Stimulated activated CD4-positive, alpha-beta T cell treated with anti-CD3 and anti-CD28 coated beads, Interleukin-4, amount 100 ng/mL, for 24 hours (primary cell): ENCODE data around the gene FBXO42.
A peak's percentile ranks its signal among the peaks of the same experiment; 100 is the strongest.

Experiments used
- DNase-seq: peaks from one replicate; pipeline ENCODE4 v3.0.0-alpha.2; 2020

FBXO42 gene

DNA sequence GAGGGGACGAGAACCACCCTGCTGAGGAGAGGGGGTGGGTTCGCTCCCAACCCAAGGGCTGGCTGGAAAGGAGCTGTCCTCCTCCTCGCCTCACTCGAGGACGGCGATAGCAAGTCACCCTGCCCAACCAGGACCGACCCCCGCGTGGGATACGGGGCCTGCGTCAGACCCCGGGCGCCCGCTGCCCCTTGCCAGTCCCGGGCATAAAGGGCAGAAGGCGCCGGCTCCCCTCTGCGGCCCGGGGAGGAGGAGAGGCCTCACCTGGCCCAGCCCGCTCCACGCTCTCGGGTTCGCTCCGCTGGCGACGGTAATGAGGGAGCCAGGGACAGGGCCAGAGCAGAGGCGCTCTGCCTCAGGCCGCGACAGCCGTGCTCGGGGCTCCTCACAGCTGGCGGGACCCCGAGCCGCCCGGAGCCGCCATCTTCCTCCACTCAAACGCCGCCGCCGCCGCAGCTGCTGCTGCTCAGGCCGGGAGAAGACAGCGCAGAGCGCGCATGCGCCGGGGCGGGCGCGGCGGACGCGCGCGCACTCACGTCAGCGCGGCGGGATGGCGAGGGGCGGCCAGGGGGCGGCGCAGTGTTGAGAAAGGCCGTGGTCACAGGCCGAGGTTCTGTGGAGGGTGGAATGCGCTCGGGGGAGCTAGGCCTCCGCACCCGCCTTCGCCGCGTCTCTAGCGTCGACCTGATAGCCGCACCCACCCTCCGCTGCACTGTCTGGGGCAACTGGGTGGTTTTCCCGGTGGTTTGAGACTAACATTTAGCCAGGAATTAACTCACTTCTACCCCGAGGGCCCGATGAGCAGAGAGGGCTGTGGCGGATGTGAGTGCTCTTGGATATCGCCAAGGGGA, at the start of gene FBXO42:
TSS of gene FBXO42 (minus strand) at position 487 of the 848 bp plus-strand sequence. CDS start 37,062 bp downstream, outside the sequence.
- peak; percentile 90 for DNase-seq

DNA sequence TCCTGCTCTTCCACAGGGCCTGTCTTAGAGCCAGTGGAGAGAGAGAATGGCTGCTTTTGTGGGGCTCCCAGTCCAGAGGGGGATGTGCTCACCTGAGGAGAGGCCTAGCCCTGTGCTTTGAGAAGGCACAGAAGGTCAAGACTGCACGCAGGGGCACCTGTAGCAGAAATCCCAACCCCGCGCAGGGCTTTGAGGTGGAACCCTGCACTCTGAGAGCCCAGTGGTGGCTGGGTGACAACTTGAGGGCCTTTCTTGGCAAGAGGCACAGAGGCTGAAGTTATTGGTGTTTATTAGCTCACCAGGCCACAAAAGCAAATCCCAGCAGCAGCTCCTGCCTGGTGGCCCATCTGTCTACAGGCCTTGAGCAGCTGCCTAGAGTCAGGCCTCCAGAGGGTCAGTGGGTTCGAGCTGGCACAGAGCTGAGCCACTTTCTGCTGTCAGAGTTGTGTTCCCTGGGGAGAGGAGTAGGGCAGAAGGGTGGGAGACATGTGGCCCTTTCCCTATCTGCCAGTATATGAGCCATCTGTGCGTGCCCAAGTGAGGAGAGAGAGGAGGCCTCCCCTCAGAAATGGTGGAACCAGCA, 46.2 kb upstream of the FBXO42 start:
- no peak for DNase-seq

DNA sequence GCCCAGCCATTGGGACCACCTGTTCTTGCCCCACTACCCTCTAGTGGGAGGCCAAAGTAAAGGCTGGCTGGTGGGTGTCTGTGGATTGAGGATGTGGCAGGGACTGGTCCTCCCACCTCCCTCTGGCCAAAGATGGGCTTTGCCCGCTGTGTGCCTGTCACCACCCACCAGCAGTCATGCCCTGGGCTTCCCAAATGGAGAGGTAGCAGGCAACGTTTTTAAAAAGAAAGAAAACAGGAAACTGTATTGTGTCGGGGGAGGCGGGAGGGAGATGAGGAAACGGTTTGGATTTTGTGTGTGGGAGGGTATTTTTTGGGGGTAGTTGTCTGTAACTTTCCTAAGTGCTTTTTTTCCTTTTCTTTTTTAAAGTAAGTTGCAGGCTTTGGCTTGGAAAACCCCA, 44.8 kb upstream of the FBXO42 start:
- no peak for DNase-seq

DNA sequence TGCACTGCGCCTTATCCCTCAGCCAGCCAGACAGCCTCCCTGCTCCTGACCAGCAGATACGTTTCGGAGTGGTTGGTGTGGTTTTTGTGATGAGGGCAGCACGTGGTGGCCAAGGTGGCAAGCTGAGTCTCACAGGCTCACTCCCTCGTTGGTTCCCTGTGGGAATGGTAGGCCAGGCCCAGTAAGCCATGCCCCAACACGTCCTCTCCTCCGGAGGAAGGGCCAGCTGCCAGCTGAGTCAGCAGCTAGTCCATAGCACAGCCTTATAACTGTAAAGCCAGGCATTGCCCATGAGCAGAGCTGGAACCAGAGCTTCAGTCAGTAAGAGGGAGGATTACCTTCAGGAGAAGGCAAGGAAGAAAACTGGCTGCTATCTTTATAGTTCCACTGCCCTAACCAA, 44.3 kb upstream of the FBXO42 start:
- DNase-seq = no peak

DNA sequence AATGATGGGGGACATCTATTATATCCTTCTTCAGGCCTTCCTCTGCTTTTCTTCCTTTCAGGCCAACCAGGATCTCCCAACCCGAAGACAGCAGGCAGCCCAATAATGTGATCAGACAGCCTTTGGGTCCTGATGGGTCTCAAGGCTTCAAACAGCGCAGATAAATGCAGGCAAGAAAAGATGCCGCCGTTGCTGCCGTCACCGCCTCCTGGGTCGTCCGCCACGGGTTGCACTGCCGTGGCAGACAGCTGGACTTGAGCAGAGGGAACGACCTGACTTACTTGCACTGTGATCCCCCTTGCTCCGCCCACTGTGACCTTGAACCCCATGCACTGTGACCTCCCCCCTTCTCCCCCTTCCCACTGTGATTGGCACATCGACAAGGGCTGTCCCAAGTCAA, 42.7 kb upstream of the FBXO42 start:
- no peak for DNase-seq

DNA sequence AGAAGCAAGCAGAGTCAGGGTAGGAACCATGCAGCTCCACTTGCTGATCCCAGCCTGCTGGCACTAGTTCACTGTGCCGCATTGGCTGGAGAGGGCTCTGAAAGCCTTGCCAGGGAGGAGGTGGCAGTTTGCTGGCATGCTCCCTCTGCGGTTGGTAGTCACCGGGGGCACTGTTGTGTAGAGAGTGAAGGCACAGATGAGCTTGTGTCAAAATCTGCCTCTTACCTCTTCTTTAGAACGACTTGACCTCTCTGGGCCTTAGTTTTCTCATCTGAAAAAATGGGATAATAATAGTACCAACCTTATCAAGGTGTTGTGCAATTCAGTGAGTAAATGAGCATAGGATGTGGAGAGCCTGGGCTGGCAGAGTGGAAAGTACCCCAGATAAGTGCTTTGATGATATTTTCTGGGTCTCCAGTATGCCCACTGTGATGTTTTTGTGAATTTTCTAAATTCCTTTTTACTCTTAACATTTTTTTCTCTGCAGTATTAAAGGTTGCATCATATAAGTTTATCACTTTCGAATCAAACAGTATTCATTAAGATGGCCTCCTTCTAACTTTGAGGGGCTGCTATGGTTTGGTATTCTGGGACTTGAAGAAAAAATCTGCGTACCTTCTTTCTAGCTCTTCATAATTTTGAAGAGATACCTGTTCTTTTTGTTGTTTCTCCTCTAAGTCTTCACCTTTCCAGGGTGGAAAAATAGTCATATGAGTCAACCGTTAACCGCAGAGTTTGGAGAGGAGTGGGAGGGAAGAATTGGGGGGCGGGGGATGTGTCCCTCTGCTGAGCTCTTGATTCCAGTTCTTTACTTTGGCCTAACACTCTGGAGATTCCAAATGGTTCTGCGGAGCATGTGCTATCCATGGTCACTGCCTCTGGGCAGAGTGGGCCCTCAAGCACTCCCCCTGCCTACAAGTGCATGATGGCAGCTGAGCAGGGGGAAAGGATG, 41.6 kb upstream of the FBXO42 start:
- DNase-seq = no peak

DNA sequence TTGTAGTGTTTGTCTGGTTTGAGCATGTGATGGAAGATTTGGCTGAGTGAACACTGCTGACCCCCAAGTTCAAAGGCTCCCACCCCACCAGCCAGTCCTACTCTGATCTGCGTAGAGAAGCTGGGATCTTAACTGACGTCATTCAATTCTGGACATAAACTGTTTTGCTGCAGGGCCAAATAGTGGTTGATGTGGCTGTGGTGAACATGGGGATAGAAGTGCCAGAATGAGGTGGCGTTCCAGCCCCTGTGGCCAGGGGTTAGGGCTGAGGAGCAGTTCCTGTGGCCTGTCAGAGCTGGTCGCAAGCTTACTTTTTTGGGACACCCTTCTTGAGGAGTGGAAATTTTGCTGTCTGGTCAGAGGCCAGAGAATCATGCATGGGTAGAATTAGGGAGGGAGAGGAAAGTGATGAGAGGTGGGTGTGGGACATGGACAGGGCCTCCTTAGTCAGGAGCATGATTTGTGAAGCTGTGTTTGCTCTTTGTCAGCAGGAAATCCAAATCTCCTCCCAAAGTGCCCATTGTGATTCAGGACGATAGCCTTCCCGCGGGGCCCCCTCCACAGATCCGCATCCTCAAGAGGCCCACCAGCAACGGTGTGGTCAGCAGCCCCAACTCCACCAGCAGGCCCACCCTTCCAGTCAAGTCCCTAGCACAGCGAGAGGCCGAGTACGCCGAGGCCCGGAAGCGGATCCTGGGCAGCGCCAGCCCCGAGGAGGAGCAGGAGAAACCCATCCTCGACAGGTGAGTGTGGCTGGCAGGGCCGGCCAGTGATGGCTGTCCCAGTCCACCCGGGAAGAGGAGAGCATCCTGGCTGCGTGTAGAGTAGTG, 40.7 kb upstream of the FBXO42 start:
- DNase-seq = no peak

DNA sequence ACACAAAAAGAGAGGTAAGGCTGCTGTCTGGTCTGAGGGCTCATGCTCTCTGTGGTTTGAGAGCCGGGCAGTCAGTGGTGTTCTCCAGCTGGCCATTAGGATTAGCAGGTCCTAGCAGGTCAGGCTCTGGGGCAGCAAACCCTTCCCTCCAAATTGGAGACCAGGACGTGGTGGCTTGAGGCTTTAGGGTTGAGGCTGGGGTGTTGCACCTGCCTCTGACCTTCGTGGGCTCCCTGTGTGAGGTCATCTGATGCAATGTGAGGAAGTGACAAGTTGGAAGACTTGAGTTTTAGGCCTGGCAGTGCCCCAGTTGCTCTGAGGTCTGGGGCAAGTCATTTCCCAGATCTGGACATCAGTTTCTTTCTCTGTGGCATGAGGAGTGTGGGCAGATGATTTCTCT, 39.1 kb upstream of the FBXO42 start:
- no peak for DNase-seq

DNA sequence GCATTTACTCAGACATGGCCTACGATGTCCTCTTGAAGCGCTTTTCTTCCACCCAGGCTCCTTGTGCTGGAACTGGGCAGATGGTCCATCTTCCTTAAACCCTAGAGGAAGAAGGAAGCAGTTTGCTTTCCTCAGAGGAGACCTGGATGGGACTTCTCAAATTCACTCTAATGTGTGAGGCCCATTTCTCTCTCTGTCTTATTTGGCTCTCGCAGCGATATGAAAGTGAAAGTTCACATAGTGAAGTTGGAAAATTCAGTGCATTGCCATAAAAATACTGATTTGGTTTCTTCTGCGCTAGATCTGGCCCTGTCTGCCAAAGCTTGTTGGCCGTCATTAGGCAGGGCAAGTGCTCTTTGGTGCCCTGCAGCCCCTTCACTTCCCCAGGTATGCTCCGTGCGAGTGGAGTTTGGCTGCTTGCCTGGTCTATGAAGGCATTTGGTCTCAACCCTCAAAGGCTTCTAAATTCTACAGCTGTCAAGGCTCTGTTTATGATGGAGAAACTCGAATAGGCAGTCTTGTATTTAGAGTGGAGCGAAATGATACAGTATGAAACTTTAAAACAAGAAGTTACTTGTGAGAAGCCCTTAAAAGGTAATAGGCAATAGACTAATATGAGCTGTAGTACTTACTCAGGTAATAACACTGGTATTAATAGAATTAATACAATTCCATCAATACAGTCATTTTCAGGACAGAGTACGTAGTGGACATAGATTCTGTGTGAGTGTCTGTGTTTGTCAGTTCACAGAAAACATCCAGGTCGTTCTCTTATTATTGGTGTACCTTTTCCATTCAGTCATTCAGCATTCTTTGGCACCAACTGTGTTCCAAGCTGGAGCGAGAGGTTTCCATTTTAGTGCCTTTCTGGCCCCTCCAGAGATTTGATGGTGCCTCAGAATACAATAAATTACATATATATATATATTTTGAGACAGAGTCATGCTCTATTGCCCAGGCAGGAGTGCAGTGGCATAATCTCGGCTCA, 35.2 kb upstream of the FBXO42 start:
- DNase-seq = no peak

DNA sequence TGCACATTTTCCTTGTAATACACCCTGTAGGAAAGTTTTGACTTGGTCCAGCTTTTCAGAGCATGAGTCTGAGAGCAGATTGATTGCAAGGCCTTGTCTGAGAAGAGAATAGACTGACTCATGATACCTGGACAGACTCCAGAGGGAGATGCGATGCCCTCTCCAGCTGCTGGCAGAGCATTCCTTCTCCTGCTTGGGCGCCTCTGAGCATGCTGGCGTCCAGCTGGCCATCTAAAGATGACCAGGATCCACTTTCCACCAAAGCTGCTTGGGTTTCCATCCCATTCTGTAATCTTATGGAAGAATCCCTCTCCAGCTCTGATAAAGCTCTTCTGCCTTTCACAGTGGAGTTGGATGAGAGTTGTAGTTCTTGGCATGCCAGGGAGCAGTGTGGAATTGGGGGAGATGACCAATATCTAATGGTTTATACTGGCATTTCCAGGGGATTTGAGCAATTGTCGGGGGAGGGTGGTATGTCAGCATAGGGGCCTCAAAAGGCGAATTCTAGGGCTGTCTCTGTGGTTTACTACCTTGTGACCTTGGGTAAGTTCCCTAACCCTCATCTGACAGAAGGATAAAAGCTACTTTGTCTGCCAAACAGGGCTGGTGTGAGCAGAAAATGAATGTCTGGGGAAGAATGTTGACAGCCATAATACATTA, 34.3 kb upstream of the FBXO42 start:
- DNase-seq = no peak

DNA sequence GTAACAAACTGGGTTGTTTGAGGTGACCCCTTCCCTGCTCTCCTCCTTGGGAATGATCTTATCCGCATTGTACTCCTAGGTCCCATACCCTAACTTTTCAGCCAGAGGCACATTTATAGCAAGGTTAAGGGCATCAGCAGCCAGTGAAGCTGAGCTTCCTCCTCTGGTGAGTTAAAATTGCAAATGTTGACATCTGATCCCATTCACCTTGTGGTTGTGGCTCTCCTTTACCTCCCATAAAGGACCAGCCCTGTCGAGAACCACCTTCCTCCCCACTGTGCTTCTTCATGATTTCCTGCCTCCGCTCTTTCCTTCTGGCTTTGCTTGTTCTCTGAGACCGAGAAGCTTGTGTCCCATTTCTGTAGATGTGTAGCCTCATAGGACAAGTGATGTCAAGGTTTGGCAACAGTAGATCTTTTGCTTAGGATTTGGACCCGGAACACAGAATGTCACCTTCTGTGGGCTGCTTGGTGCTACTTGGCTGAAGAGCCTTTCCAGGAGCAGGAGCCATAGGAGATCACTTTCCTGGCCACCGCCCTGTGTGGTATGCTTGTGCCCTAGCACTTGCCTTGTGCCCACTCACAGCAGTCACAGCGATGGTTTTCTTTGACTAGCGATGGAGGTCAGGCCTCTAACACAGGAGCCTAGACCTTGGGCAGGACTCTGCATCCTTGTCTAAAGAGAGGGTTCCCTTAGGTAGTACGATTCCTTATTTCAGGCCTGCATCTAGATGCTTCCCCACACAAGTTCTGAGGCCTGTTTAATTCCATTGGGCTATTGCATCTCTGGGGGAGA, 33.6 kb upstream of the FBXO42 start:
- DNase-seq = no peak

DNA sequence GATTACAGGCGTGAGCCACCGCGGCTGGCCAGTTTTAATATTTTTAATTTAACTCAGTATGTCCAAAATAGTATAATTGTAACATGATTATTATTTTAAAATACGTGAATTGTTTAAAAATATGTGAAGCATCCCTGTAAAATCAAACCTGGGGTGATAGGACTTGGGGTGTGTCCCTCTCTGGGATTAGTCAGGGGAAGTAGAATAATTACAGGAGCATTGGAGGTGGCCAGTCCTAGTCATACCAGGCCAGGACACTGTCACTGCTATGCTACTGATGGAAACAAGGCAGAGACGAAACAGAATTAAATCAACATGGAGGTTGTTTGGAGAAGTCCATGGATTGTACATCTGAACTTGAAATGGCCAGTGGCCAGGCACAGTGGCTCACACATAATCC, 31.6 kb upstream of the FBXO42 start:
- no peak for DNase-seq

DNA sequence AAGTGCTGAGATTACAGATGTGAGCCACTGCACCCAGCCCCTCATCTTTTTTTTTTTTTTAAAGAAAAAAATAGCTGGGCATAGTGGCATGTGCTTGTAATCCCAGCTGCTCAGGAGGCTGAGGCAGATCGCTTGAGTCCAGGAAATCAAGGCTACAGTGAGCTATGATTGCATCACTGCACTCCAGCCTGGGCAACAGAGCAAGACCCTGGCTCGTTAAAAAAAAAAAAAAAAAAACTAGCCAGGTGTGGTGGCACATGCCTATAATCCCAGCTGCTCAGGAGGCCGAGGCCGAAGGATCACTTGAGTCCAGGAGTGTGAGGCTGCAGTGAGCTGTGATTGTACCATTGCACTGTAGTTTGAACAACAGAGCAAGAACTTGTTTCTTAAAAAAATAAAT, 28.6 kb upstream of the FBXO42 start:
- DNase-seq = no peak

DNA sequence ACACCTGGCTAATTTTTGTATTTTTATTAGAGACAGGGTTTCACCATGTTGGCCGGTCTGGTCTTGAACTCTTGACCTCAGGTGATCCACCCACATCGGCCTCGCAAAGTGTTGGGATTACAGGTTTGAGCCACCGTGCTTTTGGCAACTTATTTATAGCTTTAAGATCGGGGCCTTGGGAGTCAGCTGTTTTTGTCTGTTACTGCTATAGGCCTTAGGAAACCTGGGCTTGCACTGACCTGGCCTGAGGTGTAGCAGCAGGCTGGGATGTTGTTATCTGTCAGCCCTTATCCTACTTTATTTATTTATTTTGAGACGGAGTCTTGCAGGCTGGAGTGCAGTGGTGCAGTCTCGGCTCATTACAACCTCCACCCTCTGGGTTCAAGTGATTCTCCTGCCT, 26.2 kb upstream of the FBXO42 start:
- DNase-seq = no peak

DNA sequence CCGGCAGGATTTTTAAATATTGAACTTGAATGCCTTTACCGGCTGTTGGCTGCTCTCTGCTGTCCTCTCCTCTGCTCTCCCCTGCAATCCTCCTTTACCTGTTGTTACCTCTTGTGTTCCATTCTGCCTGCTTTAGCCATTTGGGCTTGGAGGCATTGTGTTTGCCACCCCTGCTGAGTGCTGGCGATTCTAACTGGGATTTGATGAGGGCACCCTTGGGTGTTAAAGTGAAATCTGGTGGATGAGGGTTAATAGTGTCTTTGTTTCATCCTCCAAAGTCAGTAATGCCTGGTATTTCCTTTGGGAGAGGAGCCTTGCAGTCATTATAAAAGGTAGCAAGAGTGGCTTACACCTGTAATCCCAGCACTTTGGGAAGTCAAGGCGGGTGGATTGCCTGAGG, 24.7 kb upstream of the FBXO42 start:
- no peak for DNase-seq

DNA sequence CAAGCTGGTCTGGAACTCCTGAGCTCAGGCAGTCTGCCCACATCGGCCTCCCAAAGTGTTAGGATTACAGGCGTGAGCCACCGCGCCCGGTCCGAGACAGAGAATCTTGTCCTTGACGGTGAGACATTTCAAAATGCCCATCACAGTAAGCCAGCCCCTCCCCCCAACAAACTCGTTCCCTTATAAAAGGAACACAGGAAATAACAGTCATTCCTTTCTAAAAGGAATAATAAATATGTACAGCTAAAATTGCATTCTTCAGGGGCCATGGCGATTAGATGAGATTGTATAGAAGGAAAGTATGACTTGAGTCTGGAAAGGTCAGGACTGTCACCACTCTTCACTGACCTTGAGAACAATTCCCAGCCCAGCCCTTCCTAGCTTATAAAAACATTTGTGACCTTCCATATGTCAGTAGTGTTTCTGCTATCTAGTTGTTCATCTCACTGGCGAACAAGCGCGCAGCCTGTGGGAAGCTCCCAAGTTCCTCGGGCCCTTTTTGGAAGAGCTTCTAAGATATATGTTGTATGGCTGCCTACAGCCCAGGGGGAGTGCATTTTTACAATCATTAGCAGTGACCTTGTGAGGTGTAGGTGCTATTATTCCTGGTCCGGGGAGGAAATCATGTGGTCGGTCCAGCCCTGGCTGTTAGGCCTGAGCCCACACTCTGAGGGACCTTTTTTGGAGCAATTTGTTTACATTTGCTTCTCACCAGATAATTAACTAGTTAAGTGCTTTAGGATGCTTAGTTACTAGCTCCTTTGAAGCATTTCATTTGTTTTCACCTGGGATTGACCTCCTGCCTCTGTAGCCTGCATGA, 23.5 kb upstream of the FBXO42 start:
- DNase-seq = no peak

DNA sequence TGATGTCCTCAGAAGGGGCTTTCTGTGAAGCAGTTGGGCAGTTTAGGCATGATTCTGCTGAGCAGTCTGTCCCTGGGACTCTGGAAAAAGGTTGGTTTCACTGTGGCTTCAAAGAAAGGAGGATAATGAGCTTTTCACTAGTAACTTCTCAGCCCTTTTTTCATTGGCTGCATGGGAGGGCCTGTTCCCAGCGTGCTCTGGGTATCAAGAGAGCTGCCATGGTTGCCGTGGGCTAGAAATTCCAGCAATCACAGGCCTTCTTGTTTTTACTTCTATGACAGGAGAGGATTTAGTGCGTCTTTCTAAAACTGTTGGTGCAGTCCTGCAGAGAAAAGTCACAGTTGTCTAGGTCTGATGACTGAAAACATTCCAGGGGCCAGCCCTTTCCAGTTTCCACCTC, 22.0 kb upstream of the FBXO42 start:
- no peak for DNase-seq

DNA sequence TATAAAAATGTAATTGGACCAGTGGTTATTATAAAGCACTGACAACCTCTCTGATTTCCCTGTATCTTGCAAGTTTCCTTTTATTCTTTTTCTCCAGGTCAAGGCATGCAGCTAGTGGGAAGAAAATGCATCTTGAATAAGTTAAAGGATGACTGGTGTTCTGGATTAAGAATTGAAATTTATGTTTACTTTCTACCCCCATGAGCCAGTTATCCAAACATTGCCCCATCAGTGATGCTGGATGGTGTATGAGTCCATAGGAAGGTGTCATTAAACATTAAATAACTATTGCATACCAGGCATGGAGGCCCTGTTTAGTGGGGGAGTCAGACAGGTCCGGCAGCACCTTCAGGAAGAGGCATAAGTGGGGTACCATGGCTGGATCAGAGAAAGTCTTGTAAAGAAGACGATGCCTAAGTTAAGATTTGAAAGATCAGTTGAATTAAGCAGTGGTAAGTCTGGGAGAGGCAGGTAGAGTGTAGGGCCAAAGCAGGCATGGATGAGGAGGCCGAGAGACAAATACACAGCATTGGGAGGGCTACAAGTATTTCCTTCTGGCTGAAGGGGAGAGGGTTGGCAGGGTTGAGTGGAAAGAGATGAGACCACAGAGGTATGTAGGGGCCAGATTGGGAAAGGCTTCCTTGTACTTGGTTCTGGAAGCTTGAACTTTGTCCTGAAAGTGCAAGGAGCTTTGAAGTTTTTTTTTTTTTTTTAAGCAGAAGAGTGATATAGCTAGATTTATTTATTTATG, 20.4 kb upstream of the FBXO42 start:
- no peak for DNase-seq
